Panc1 (cell line): ENCODE results near the gene CLIP4. TPM values are rescaled to one million over a fixed set of nuclear protein-coding genes. Genes with fewer than 3 reads are reported as not detected.

Experiments
- ATAC-seq: fragments of 200-7000 bp; cut with Tn5 transposase; 2 replicates; pipeline ENCODE4 v1.9.1; 2020; ENCODE audit warnings: mild to moderate bottlenecking, moderate library complexity
- BruUV-seq: library from RNA; stranded (reverse); fragments of 400-500 nt; replicated peaks from 2 replicates; lab custom pipeline; 2021; lab: Mats Ljungman, UMichigan
- CTCF ChIA-PET: fragments of 300-600 bp; sonication (Branson Sonifier 250); formaldehyde crosslinking; loops from one replicate; lab custom pipeline; 2022; ENCODE audit warnings: antibody characterized with exemption; lab: Charles Lee
- POLR2A ChIA-PET: fragments of 300-600 bp; sonication (Branson Sonifier 250); formaldehyde crosslinking; loops from one replicate; lab custom pipeline; 2022; ENCODE audit warnings: antibody characterized with exemption; lab: Charles Lee
- DNase-seq: peaks from one replicate; pipeline ENCODE4 v3.0.0-alpha.2; 2010; ENCODE audit warnings: low read depth, low spot score
- H3K27ac ChIP-seq: 2 replicates; pipeline ENCODE4 v1.5.1; 2011; ENCODE audit warnings: mild to moderate bottlenecking, low read length, inconsistent platforms
- H3K27me3 ChIP-seq: fragments of 200-500 bp; sonication (Bioruptor generic); 2 replicates; pipeline ENCODE4 v1.6.0; 2014; ENCODE audit warnings: low read length, inconsistent platforms; ENCODE audit not compliant: control insufficient read depth, insufficient read depth
- H3K36me3 ChIP-seq: fragments of 200-500 bp; sonication (Bioruptor generic); 2 replicates; pipeline ENCODE4 v1.5.1; 2014; ENCODE audit warnings: inconsistent platforms, mild to moderate bottlenecking, low read length, moderate library complexity; ENCODE audit not compliant: control insufficient read depth, insufficient read depth
- H3K4me1 ChIP-seq: 2 replicates; pipeline ENCODE4 v1.5.1; 2011; ENCODE audit warnings: inconsistent platforms, mild to moderate bottlenecking, low read length, moderate library complexity; ENCODE audit not compliant: control insufficient read depth, insufficient read depth
- H3K4me3 ChIP-seq, 2 experiments: 2 replicates each; pipeline ENCODE4 v1.5.1; 2011 to 2012; ENCODE audit warnings: low read depth in 2 of 2, low read length in 2 of 2, mild to moderate bottlenecking in 2 of 2, inconsistent platforms in 1 of 2, moderate library complexity in 1 of 2
- H3K9me3 ChIP-seq: fragments of 200-500 bp; sonication (Bioruptor generic); 2 replicates; pipeline ENCODE4 v1.5.1; 2014; ENCODE audit warnings: low read depth, mild to moderate bottlenecking, inconsistent platforms, low read length, moderate library complexity; ENCODE audit not compliant: control insufficient read depth, insufficient read depth
- CTCF ChIP-seq: fragments of 450-650 bp; IDR thresholded peaks from 2 replicates; pipeline ENCODE4 v1.5.1; 2017; ENCODE audit warnings: mild to moderate bottlenecking
- POLR2AphosphoS5 ChIP-seq: IDR thresholded peaks from 2 replicates; pipeline ENCODE4 v1.6.1; 2012; ENCODE audit warnings: mild to moderate bottlenecking, low read depth, low read length, moderate library complexity
- REST ChIP-seq, 2 experiments: IDR thresholded peaks; 2 replicates each; pipeline ENCODE4 v1.6.1; 2011 to 2012; ENCODE audit warnings: low read depth in 2 of 2, control low read depth in 1 of 2, low read length in 1 of 2, mild to moderate bottlenecking in 1 of 2, moderate library complexity in 1 of 2; ENCODE audit not compliant: insufficient read depth in 1 of 2
- SIN3A ChIP-seq: IDR thresholded peaks from 2 replicates; pipeline ENCODE4 v1.6.1; 2012; ENCODE audit warnings: low read depth, mild to moderate bottlenecking, low read length, moderate library complexity, borderline replicate concordance; ENCODE audit not compliant: insufficient read depth
- TCF7L2 ChIP-seq: IDR thresholded peaks from 2 replicates; pipeline ENCODE4 v1.6.1; 2011; ENCODE audit warnings: mild to moderate bottlenecking, low read depth, low read length, inconsistent platforms
- in situ Hi-C: cut with HindIII; loops from 2 replicates; pipeline ENCODE4 v1.10.0; 2016; ENCODE audit warnings: low sequenced_read_pairs, low pct_unique_long_range_greater_than_20kb
- intact Hi-C: fragments of 100-400 bp; cut with micrococcal nuclease; formaldehyde crosslinking; loops from one replicate; pipeline ENCODE4 v1.10.0; 2022; ENCODE audit not compliant: unreplicated experiment
- total RNA-seq: library from RNA; stranded (reverse); gene quantifications from one replicate; pipeline ENCODE4 v1.2.1, GENCODE V29; 2021; ENCODE audit not compliant: unreplicated experiment

Gene CLIP4
- total RNA-seq, 1 experiment from 2014 or later = 43.0 TPM

GRCh38 chr2:29191817-29192216 is 76.6 kb downstream of the CLIP4 start:
- H3K4me3 ChIP-seq = no peak overlapping the region
- POLR2A ChIA-PET = no interaction called here
- TF ChIP-seq REST (IDR thresholded peaks at IDR 0.05; ENCODE audit: insufficient read depth in 1 of 2, low read depth in 2 of 2, low read length in 1 of 2) (no peak), TCF7L2 (no peak), SIN3A (no peak), CTCF (no peak), POLR2AphosphoS5 (no peak)
- in situ Hi-C loops (no loop called here), intact Hi-C loops (loop anchor here (10.0 kb wide), 1 partner anchor 137 kb away; no protein-coding TSS in a partner anchor)
- BruUV-seq = no TSS peak
- DNase-seq = no peak
- no peaks in the 10 kb centered on the region for H3K9me3 ChIP-seq
- H3K27ac ChIP-seq = no peak overlapping the region
- CTCF ChIA-PET = no interaction called here
- H3K36me3 ChIP-seq = no peaks in the 10 kb centered on the region
- H3K27me3 ChIP-seq = no peaks in the 10 kb centered on the region
- no peaks in the 10 kb centered on the region; the same call in 1 of the 2 replicates for H3K4me1 ChIP-seq
- ATAC-seq = no peak

GRCh38 chr2:29192526-29192925 is 77.3 kb downstream of the CLIP4 start:
- CTCF ChIA-PET = no interaction called here
- H3K4me3 ChIP-seq = no peak overlapping the region

More at GRCh38 chr2:29192526-29192925, 77.3 kb downstream of the CLIP4 start:
- intact Hi-C loops = loop anchor here (10.0 kb wide), 1 partner anchor 138 kb away; no protein-coding TSS in a partner anchor
- ATAC-seq = no peak
- H3K36me3 ChIP-seq = no peaks in the 10 kb centered on the region
- in situ Hi-C loops = no loop called here
- BruUV-seq = no TSS peak
- TF ChIP-seq REST (IDR thresholded peaks at IDR 0.05; ENCODE audit: insufficient read depth in 1 of 2, low read depth in 2 of 2, low read length in 1 of 2) = no peak
- no peak for DNase-seq
- no peaks in the 10 kb centered on the region for H3K9me3 ChIP-seq
- no peaks in the 10 kb centered on the region; the same call in 1 of the 2 replicates for H3K4me1 ChIP-seq
- POLR2A ChIA-PET = no interaction called here
- no peak overlapping the region for H3K27ac ChIP-seq
- H3K27me3 ChIP-seq = no peaks in the 10 kb centered on the region
